ENCODE data around the gene TPSG1.

GRCh38 chr16:1177053-1177452 is 48.0 kb downstream of the TPSG1 start:
- TF ChIP-seq EZH2phosphoT487 (IDR thresholded peaks at IDR 0.05; ENCODE audit: insufficient read depth, low read depth) (no peak), EZH2 (IDR thresholded peaks at IDR 0.05; ENCODE audit: insufficient read depth, poor library complexity, severe bottlenecking) (no peak)

Measured in GM23248 (cell line).